Natural killer cell treated with Interleukin-12 subunit alpha and Interleukin-12 subunit beta and Interleukin-15 and Interleukin-18, amount 100 ng/mL, for 72 hours (primary cell): ENCODE results near the gene TBRG4. TPM values are rescaled to one million over a fixed set of nuclear protein-coding genes. Genes with fewer than 3 reads are reported as not detected.

Experiments used
- ATAC-seq, 2 donors: fragments of 150-1000 bp; cut with Tn5 transposase in 1 of 2; sonication (Bioruptor Pico), chemical (Tn5 transposase) in 1 of 2; 2 replicates each; pipeline ENCODE4 v1.10.0; 2021
- DNase-seq: peaks from one replicate; pipeline ENCODE4 v3.0.0; 2022; ENCODE audit warnings: low spot score
- H3K27ac Mint-ChIP-seq, 2 donors: 1 replicate in 1 of 2; 2 replicates in 1 of 2; pipeline ENCODE4 v1.8.0; 2022; ENCODE audit warnings: mixed read lengths in 2 of 2, mild to moderate bottlenecking in 1 of 2, moderate library complexity in 1 of 2
- H3K27me3 Mint-ChIP-seq, 2 donors: 1 replicate in 1 of 2; 2 replicates in 1 of 2; pipeline ENCODE4 v1.8.0; 2022; ENCODE audit warnings: mixed read lengths in 2 of 2
- H3K36me3 Mint-ChIP-seq: one replicate; pipeline ENCODE4 v1.8.0; 2022; ENCODE audit warnings: mixed read lengths
- H3K4me1 Mint-ChIP-seq, 2 donors: 1 replicate in 1 of 2; 2 replicates in 1 of 2; pipeline ENCODE4 v1.8.0; 2022; ENCODE audit warnings: low read depth in 2 of 2, mixed read lengths in 2 of 2, mild to moderate bottlenecking in 1 of 2
- H3K4me3 Mint-ChIP-seq: one replicate; pipeline ENCODE4 v1.8.0; 2022; ENCODE audit warnings: mixed read lengths
- H3K9me3 Mint-ChIP-seq: 2 replicates; pipeline ENCODE4 v1.8.0; 2022; ENCODE audit warnings: mixed read lengths
- total RNA-seq, 2 donors: library from RNA; stranded (reverse); gene quantifications; one replicate each; pipeline ENCODE4 v1.2.3, GENCODE V29; 2022

Gene TBRG4
- total RNA-seq, 2 donors from 2014 or later: 123 to 211 TPM

DNA sequence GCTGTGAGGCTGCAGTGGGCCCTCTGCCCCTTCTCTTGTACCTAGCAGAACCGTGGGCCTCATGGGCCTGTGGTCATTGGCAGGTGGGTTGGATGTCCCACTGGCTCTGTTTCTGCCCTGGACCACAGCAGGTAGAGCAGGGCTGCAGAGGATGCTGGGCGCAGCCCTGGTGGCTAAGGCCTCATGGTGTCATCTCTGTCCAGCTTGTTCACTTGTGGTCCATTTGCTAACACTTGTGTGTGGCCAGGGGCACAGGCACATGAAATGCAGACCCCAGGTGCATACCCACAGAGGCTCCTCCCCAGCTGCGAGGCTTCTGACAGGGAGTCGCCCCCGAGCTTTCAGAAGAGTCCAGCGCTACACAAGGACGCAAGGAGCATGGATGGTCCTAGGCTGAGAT lies 22.4 kb upstream of the TBRG4 start:
- ATAC-seq (no peak), DNase-seq (no peak)
- Mint-ChIP-seq H3K4me1 (peaks cover 0 to 14% of the 10 kb centered on the region in 2 donors), H3K27ac (peak overlapping the region in 1 of 2 donors; percentile 36), H3K9me3 (no peaks in the 10 kb centered on the region), H3K27me3 (peaks cover 0 to 5% of the 10 kb centered on the region in 2 donors), H3K4me3 (no peak overlapping the region), H3K36me3 (no peaks in the 10 kb centered on the region)

DNA sequence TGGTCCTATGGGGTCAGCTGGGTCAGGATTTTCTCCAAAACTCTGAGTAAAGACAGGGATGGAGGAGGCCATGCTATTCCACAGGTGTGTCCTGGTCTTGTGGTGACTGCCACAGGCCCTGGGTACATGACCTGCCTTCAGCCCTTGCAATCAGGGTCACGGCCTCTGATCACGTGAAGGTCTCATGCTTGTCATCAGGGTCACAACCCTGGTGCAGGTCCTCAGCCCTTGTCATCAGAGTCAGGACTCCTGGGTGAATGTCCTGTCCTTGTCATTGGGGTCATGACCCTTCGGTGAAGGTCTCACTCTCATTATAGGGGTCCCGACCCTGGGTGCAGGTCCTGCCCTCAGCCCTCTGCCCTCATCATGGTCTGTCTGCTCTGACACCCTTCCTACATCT lies 21.9 kb upstream of the TBRG4 start:
- H3K4me3 Mint-ChIP-seq: no peak overlapping the region
- peak overlapping the region in 1 of 2 donors; percentile 36 for H3K27ac Mint-ChIP-seq
- no peaks in the 10 kb centered on the region for H3K9me3 Mint-ChIP-seq
- ATAC-seq: no peak
- H3K4me1 Mint-ChIP-seq: peaks cover 0 to 14% of the 10 kb centered on the region in 2 donors
- H3K36me3 Mint-ChIP-seq: no peaks in the 10 kb centered on the region
- peaks cover 0 to 5% of the 10 kb centered on the region in 2 donors for H3K27me3 Mint-ChIP-seq
- no peak for DNase-seq

GRCh38 chr7:45132708-45133320 lies 21.3 kb upstream of the TBRG4 start:
- Mint-ChIP-seq H3K4me1 (peaks cover 0 to 12% of the 10 kb centered on the region in 2 donors), H3K4me3 (no peak overlapping the region), H3K9me3 (no peaks in the 10 kb centered on the region), H3K27ac (no peak overlapping the region), H3K36me3 (no peaks in the 10 kb centered on the region), H3K27me3 (peaks cover 0 to 2% of the 10 kb centered on the region in 2 donors)
- no peak for ATAC-seq
- DNase-seq: no peak

DNA sequence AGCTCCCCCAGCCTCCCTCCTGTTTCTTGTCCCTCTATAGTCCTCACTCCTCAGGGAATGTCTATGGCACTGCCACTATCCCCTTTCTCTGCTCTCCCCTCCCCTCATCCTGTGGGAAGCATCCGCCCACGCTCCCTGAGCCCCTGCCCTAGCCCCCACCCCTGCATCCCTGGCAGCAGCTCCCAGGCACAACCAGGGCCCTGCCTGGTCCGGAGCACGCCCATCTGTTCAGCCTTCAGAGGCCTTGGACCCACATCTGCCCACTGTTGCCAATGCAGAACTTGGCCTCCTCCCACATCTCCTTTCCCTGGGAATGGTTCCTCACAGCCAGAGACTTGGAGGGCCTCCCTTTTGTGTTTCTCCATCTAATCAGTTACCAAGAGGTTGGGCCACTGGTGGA lies 20.4 kb upstream of the TBRG4 start:
- no peaks in the 10 kb centered on the region for H3K27me3 Mint-ChIP-seq
- no peak overlapping the region for H3K27ac Mint-ChIP-seq
- no peak for DNase-seq
- no peak for ATAC-seq
- H3K36me3 Mint-ChIP-seq: no peaks in the 10 kb centered on the region
- H3K4me1 Mint-ChIP-seq: peaks cover 0 to 12% of the 10 kb centered on the region in 2 donors
- no peaks in the 10 kb centered on the region for H3K9me3 Mint-ChIP-seq
- no peak overlapping the region for H3K4me3 Mint-ChIP-seq

GRCh38 chr7:45130910-45131309 lies 19.4 kb upstream of the TBRG4 start:
- ATAC-seq (no peak), DNase-seq (no peak)
- Mint-ChIP-seq H3K27ac (no peak overlapping the region), H3K36me3 (no peaks in the 10 kb centered on the region), H3K4me1 (peaks cover 0 to 8% of the 10 kb centered on the region in 2 donors), H3K27me3 (no peaks in the 10 kb centered on the region), H3K4me3 (no peak overlapping the region), H3K9me3 (no peaks in the 10 kb centered on the region)

DNA sequence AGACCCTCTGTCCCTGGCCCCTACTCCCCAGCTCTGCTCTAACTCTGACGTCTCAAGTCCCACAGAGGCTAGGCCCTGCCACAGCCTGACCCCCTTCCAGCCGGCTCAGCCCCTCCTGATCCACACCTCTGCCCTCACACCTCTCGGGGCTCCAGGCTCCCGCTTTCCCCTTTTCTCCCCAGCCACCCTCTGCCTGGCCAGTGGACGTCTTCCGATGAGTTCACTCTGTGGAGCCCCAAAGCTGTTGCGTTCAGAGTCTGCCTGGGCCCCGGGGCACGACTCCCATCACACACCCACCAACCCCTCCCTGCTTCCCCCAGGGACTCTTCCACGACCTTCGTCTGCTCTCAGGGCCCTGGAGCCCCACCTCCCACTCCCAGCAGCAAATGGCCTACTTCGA lies 18.4 kb upstream of the TBRG4 start:
- Mint-ChIP-seq H3K36me3 (no peaks in the 10 kb centered on the region), H3K27ac (no peak overlapping the region), H3K9me3 (no peaks in the 10 kb centered on the region), H3K4me3 (no peak overlapping the region), H3K27me3 (no peaks in the 10 kb centered on the region), H3K4me1 (peaks cover 0 to 2% of the 10 kb centered on the region in 2 donors)
- DNase-seq (no peak), ATAC-seq (no peak)

DNA sequence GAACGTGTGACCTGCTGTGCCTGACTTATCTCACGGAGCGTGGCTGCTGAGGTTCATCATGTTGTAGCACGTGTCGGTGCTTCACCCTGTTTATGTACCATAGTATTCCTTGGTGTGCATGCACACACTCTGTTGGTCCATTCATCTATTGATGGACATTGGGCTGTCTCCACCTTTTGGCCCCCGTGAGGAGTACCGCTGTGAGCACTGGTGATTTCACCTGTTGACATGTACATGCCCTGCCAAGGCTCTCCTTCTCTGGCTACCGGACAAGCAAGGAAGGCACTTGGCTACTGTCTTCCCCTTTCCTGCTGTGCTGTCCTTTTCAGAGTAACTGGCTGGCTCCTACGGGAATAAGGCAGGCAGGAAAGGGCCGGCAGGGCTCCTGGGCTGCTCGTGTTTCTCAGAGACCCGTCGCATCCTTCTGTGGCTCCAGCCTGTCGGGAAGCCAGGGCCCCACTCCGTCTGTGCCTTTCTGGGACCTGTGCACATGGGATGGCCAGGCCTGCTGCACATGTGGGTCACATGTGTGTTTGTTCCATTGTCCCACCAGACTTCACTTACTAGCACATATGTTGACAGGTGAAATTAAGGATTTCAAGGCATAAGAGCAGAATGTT lies 17.8 kb upstream of the TBRG4 start:
- ATAC-seq (no peak), DNase-seq (no peak)
- Mint-ChIP-seq H3K36me3 (no peaks in the 10 kb centered on the region), H3K4me1 (peaks cover 0 to 2% of the 10 kb centered on the region in 2 donors), H3K27me3 (no peaks in the 10 kb centered on the region), H3K4me3 (no peak overlapping the region), H3K9me3 (no peaks in the 10 kb centered on the region), H3K27ac (peak overlapping the region in 1 of 2 donors; percentile 31)

DNA sequence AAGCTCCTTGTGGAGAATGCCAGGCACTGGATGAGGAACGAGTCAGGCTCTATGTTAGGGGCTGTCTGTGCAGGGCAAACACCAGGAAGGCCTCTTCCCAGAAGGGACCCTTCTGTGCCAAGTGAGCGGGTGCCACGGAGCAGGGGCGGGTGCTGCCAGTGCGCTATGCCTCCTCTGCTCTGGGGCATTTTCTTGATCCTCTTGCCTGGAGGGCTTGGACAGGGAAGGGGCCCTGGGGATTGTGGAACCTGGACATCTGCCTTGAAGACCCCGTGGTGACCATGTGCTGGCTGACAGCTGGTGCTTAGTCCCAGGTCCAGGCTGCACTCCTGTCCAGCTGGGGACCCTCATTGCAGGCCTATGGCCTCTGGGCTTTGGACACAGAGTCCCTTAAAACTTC lies 15.4 kb upstream of the TBRG4 start:
- ATAC-seq: no peak

DNA sequence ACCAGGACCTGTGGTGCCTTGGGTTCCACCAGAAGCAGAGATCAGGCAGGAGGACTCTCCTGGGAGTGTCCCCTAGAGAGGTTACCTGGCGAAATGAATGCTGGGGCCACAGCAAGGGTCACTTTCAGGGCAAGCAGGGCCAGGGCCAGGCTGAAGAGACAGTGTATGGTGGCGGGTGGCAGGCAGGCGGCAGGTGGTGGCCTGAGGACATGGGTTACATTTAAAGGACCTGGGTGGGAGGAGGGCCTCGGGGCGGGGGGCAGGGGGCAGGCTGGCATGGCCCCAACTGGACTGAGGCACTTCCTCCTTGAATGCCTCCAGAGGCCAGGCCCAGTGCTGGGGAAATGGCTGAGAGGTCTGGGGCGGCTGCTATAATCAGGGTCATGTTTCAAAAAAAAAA lies 14.7 kb upstream of the TBRG4 start:
- Mint-ChIP-seq H3K27me3 (no peaks in the 10 kb centered on the region), H3K4me3 (no peak overlapping the region), H3K36me3 (no peaks in the 10 kb centered on the region), H3K27ac (no peak overlapping the region), H3K9me3 (no peaks in the 10 kb centered on the region), H3K4me1 (peaks cover 11 to 22% of the 10 kb centered on the region in 2 donors)
- no peak for ATAC-seq
- no peak for DNase-seq

More for the DNA sequence above, 15.4 kb upstream of the TBRG4 start:
- no peak overlapping the region for H3K4me3 Mint-ChIP-seq
- H3K27me3 Mint-ChIP-seq: no peaks in the 10 kb centered on the region
- no peak overlapping the region for H3K27ac Mint-ChIP-seq
- H3K4me1 Mint-ChIP-seq: peaks cover 11 to 16% of the 10 kb centered on the region in 2 donors
- H3K9me3 Mint-ChIP-seq: no peaks in the 10 kb centered on the region
- no peak for DNase-seq
- H3K36me3 Mint-ChIP-seq: no peaks in the 10 kb centered on the region

- DNase-seq (no peak), ATAC-seq (no peak)
- Mint-ChIP-seq H3K36me3 (no peaks in the 10 kb centered on the region), H3K27me3 (no peaks in the 10 kb centered on the region), H3K27ac (peak overlapping the region in 1 of 2 donors; percentile 73), H3K4me3 (no peak overlapping the region), H3K4me1 (peaks cover 11 to 23% of the 10 kb centered on the region in 2 donors), H3K9me3 (no peaks in the 10 kb centered on the region)
These were observed 13.9 kb upstream of the TBRG4 start for GRCh38 chr7:45125193-45125904.

- Mint-ChIP-seq H3K9me3 (no peaks in the 10 kb centered on the region), H3K4me1 (peaks cover 11 to 25% of the 10 kb centered on the region in 2 donors), H3K36me3 (no peaks in the 10 kb centered on the region), H3K27ac (peak overlapping the region; percentile 74 to 91), H3K4me3 (no peak overlapping the region), H3K27me3 (no peaks in the 10 kb centered on the region)
- ATAC-seq (no peak), DNase-seq (no peak)
These were observed 12.6 kb upstream of the TBRG4 start for GRCh38 chr7:45123913-45124710.

- Mint-ChIP-seq H3K9me3 (no peaks in the 10 kb centered on the region), H3K27me3 (no peaks in the 10 kb centered on the region), H3K27ac (peak overlapping the region; percentile 74 to 91), H3K4me1 (peaks cover 11 to 25% of the 10 kb centered on the region in 2 donors), H3K4me3 (peak overlapping the region; percentile 62), H3K36me3 (no peaks in the 10 kb centered on the region)
- ATAC-seq: peak; percentile 43 to 44
- DNase-seq: no peak
These were observed 11.7 kb upstream of the TBRG4 start for GRCh38 chr7:45122975-45123860.

DNA sequence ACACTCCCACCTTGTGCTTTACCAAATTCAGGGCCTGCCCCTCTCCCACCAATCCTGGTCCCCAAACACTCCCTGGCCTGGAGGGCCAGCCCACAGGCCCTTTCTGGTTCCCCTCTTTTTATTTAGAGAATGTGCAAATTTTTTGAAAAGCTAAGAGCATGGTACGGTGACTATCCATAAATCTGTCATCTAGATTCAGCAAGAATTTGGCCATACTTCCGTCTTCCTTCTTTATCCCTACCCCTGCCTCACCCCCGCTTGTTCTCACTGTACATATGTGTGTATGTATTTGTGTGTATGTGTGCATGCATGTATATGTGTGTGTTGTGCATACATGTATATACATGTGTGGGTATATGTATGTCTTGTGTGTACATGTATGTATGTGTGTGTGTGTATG lies 8.1 kb upstream of the TBRG4 start:
- no peak for DNase-seq
- no peak for ATAC-seq
- Mint-ChIP-seq H3K27ac (no peak overlapping the region), H3K4me3 (no peak overlapping the region), H3K36me3 (no peaks in the 10 kb centered on the region), H3K4me1 (peaks cover 11 to 25% of the 10 kb centered on the region in 2 donors), H3K27me3 (peaks cover 0 to 3% of the 10 kb centered on the region in 2 donors), H3K9me3 (no peaks in the 10 kb centered on the region)
